Ramos (cell line): ENCODE measurements around the gene CPAMD8.
"Not testable (repeated sequence)": the region's sequence is repeated elsewhere in the genome, so short reads cannot be mapped to it uniquely, and the experiment has no call there.

Experiments
- in situ Hi-C: fragments of 300-500 bp; cut with MboI; formaldehyde crosslinking; loops from one replicate; pipeline ENCODE4 v1.14.3; 2022; ENCODE audit warnings: low sequenced_read_pairs; ENCODE audit not compliant: unreplicated experiment

CPAMD8 gene

GRCh38 chr19:17004386-17004785 lies 22.2 kb downstream of the CPAMD8 start:
- in situ Hi-C loops, result no loop called here

- in situ Hi-C loops, result no loop called here
Measured at GRCh38 chr19:17002455-17002854, 24.2 kb downstream of the CPAMD8 start.

GRCh38 chr19:17001603-17002183 lies 24.9 kb downstream of the CPAMD8 start:
- in situ Hi-C loops, result no loop called here

- in situ Hi-C loops, result no loop called here
Measured at GRCh38 chr19:16998635-16999194, 27.9 kb downstream of the CPAMD8 start.

- in situ Hi-C loops, result not testable (repeated sequence)
Measured at GRCh38 chr19:16996838-16997490, 29.6 kb downstream of the CPAMD8 start.

GRCh38 chr19:16988661-16989060 lies 37.9 kb downstream of the CPAMD8 start:
- in situ Hi-C loops, result no loop called here

GRCh38 chr19:16985403-16985802 lies 41.2 kb downstream of the CPAMD8 start:
- in situ Hi-C loops, result no loop called here

- in situ Hi-C loops, result not testable (repeated sequence)
Measured at GRCh38 chr19:16982586-16982985, 44.0 kb downstream of the CPAMD8 start.

GRCh38 chr19:16978839-16979802 lies 47.5 kb downstream of the CPAMD8 start:
- in situ Hi-C loops, result no loop called here

GRCh38 chr19:16978156-16978555 lies 48.5 kb downstream of the CPAMD8 start:
- in situ Hi-C loops, result no loop called here

- in situ Hi-C loops, result no loop called here
Measured at GRCh38 chr19:16977306-16977705, 49.3 kb downstream of the CPAMD8 start.

- in situ Hi-C loops, result no loop called here
Measured at GRCh38 chr19:16976446-16976845, 50.2 kb downstream of the CPAMD8 start.

- in situ Hi-C loops, result no loop called here
Measured at GRCh38 chr19:16970821-16971220, 55.8 kb downstream of the CPAMD8 start.

GRCh38 chr19:16969135-16969534 lies 57.5 kb downstream of the CPAMD8 start:
- in situ Hi-C loops, result no loop called here

GRCh38 chr19:16960996-16961822 lies 65.4 kb downstream of the CPAMD8 start:
- in situ Hi-C loops, result not testable (repeated sequence)

GRCh38 chr19:16958277-16958676 lies 68.3 kb downstream of the CPAMD8 start:
- in situ Hi-C loops, result not testable (repeated sequence)

GRCh38 chr19:16957855-16958254 lies 68.8 kb downstream of the CPAMD8 start:
- in situ Hi-C loops, result no loop called here

- in situ Hi-C loops, result no loop called here
Measured at GRCh38 chr19:16957151-16957701, 69.4 kb downstream of the CPAMD8 start.

- in situ Hi-C loops, result no loop called here
Measured at GRCh38 chr19:16955161-16955560, 71.4 kb downstream of the CPAMD8 start.

GRCh38 chr19:16952046-16952445 lies 74.6 kb downstream of the CPAMD8 start:
- in situ Hi-C loops, result no loop called here
